Keratinocyte (primary cell): ENCODE data around the gene GGTLC2.

Experiments used
- EZH2 ChIP-seq: IDR thresholded peaks from one replicate; pipeline ENCODE4 v1.6.1; 2012; ENCODE audit warnings: inconsistent platforms, mild to moderate bottlenecking, low read length, moderate library complexity
- TF ChIP-seq, protein P1 (sequence below), 3 experiments: IDR thresholded peaks in 1 of 3; conservative IDR thresholded peaks in 1 of 3; optimal IDR thresholded peaks in 1 of 3; 2 replicates in 2 of 3; 3 replicates in 1 of 3; pipeline versions ENCODE3 to v1.5.1; 2011; ENCODE audit warnings: low read length in 3 of 3, mild to moderate bottlenecking in 3 of 3, moderate library complexity in 2 of 3, control low read depth in 1 of 3, inconsistent platforms in 1 of 3; ENCODE audit not compliant: insufficient read depth in 2 of 3; ENCODE audit errors: extremely low read depth in 1 of 3

- TF ChIP-seq, protein P1, sequence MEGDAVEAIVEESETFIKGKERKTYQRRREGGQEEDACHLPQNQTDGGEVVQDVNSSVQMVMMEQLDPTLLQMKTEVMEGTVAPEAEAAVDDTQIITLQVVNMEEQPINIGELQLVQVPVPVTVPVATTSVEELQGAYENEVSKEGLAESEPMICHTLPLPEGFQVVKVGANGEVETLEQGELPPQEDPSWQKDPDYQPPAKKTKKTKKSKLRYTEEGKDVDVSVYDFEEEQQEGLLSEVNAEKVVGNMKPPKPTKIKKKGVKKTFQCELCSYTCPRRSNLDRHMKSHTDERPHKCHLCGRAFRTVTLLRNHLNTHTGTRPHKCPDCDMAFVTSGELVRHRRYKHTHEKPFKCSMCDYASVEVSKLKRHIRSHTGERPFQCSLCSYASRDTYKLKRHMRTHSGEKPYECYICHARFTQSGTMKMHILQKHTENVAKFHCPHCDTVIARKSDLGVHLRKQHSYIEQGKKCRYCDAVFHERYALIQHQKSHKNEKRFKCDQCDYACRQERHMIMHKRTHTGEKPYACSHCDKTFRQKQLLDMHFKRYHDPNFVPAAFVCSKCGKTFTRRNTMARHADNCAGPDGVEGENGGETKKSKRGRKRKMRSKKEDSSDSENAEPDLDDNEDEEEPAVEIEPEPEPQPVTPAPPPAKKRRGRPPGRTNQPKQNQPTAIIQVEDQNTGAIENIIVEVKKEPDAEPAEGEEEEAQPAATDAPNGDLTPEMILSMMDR (optimal IDR thresholded peaks at IDR 0.05 in 1 of 3, IDR thresholded peaks at IDR 0.05 in 1 of 3, conservative IDR thresholded peaks at IDR 0.05 in 1 of 3; ENCODE audit: extremely low read depth in 1 of 3, insufficient read depth in 2 of 3, low read length in 3 of 3), result peak; percentile 52 to 72 (median 71)
- TF ChIP-seq EZH2, result no peak
Observed at GRCh38 chr22:22687638-22688500, 43.5 kb downstream of the GGTLC2 start.
